ENCODE results near the gene CAMSAP3.

DNA sequence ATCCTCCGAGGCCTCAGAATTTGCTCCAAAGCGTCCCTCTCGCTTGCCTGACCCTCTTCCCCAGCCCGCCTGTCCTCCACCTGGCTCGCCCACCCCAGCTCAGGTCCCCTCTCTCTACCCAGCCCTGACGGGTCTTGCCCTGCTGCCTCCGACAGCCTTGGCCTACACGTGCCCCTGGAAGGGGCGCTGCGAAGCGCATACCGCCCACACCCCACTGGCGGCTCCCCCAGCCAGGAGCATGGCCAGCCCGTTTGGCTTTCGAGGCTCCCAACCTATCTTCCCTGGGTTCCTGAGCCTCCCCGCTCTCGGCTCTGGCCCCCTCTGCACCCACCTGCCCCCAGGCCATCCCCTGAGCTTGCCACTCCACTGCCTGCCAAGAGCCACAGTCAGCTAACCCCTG is 29.1 kb downstream of the CAMSAP3 start:
- TF ChIP-seq, protein P1, sequence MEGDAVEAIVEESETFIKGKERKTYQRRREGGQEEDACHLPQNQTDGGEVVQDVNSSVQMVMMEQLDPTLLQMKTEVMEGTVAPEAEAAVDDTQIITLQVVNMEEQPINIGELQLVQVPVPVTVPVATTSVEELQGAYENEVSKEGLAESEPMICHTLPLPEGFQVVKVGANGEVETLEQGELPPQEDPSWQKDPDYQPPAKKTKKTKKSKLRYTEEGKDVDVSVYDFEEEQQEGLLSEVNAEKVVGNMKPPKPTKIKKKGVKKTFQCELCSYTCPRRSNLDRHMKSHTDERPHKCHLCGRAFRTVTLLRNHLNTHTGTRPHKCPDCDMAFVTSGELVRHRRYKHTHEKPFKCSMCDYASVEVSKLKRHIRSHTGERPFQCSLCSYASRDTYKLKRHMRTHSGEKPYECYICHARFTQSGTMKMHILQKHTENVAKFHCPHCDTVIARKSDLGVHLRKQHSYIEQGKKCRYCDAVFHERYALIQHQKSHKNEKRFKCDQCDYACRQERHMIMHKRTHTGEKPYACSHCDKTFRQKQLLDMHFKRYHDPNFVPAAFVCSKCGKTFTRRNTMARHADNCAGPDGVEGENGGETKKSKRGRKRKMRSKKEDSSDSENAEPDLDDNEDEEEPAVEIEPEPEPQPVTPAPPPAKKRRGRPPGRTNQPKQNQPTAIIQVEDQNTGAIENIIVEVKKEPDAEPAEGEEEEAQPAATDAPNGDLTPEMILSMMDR (conservative IDR thresholded peaks at IDR 0.05), result no peak
- no peak for TF ChIP-seq ZFX (IDR thresholded peaks at IDR 0.05)

Measured in C4-2B (cell line).